ENCODE data around the gene PTPRG. TPM values are rescaled to one million over a fixed set of nuclear protein-coding genes. Genes with fewer than 3 reads are reported as not detected.

The PTPRG gene
- total RNA-seq, 4 donors from 2014 or later: 11.0 to 18.5 (median 14.9) TPM

DNA sequence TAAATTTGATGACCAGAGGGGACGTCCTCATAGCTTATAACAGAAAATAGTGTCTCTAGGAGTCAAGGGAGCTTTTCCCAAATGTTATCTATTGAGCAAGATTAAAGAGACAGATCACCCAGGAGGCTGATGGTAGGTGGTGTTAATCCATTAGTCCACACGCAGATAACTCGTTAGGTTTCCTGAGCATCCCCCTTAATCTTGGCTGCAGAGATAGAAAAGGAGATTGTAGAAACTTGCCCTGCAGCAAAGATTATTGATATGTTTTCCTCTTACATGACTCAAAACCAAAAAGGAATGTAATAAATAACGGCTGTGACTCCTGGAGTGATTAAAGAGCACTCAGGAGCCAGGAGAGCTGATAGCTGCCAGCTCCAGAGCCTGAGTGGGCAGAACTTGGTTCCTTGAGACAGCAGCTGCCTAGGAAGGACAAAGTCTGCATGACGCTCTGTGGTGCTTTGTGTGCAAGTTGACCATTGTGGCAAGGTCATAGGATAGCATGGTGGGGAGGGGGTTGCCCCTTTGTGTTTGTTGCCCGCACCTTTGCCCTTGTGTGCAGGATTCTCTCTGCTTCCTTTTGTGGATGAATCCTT is 234.8 kb downstream of the PTPRG start:
- Histone ChIP-seq H3K4me1 (peaks cover 8% of the 10 kb centered on the region), H3K27ac (no peak overlapping the region), H3K27me3 (no peaks in the 10 kb centered on the region), H3K36me3 (no peaks in the 10 kb centered on the region), H3K9me3 (no peaks in the 10 kb centered on the region), H3K4me3 (no peak overlapping the region)
- 49% methylated on average over 6 of the region's 6 CpGs for WGBS
- no peak for TF ChIP-seq POLR2AphosphoS5 (IDR thresholded peaks at IDR 0.05)
- TF ChIP-seq POLR2A (IDR thresholded peaks at IDR 0.05): no peak
- no peak for DNase-seq (ENCODE audit: low spot score in 2 of 2)

DNA sequence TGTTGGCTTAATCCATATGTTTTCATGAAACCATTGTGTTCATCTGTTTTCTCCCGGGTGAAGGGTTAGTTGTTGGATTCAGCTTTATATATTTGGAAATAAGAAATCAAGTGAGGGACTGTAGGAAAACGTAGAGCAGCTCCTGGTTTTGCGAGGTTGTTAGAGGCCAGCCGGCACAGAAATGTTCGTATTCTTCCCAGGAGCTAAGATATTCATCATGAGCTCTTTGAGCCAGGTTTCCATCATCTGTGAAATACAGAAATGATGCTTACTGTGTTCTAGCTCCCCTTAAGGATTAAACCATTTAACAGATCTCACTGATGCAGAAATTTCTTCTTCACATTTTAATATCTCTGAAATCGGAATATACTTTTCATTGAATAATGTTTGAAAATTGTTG is 235.5 kb downstream of the PTPRG start:
- TF ChIP-seq POLR2A (IDR thresholded peaks at IDR 0.05): no peak
- no peak for TF ChIP-seq EP300 (IDR thresholded peaks at IDR 0.05)
- TF ChIP-seq, protein P1, sequence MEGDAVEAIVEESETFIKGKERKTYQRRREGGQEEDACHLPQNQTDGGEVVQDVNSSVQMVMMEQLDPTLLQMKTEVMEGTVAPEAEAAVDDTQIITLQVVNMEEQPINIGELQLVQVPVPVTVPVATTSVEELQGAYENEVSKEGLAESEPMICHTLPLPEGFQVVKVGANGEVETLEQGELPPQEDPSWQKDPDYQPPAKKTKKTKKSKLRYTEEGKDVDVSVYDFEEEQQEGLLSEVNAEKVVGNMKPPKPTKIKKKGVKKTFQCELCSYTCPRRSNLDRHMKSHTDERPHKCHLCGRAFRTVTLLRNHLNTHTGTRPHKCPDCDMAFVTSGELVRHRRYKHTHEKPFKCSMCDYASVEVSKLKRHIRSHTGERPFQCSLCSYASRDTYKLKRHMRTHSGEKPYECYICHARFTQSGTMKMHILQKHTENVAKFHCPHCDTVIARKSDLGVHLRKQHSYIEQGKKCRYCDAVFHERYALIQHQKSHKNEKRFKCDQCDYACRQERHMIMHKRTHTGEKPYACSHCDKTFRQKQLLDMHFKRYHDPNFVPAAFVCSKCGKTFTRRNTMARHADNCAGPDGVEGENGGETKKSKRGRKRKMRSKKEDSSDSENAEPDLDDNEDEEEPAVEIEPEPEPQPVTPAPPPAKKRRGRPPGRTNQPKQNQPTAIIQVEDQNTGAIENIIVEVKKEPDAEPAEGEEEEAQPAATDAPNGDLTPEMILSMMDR (IDR thresholded peaks at IDR 0.05): no peak
- Histone ChIP-seq H3K27ac (no peak overlapping the region), H3K27me3 (no peaks in the 10 kb centered on the region), H3K4me3 (no peak overlapping the region), H3K36me3 (no peaks in the 10 kb centered on the region), H3K4me1 (peaks cover 8% of the 10 kb centered on the region), H3K9me3 (no peaks in the 10 kb centered on the region)
- 64% methylated on average over 6 of the region's 6 CpGs for WGBS
- no peak for DNase-seq (ENCODE audit: low spot score in 2 of 2)

DNA sequence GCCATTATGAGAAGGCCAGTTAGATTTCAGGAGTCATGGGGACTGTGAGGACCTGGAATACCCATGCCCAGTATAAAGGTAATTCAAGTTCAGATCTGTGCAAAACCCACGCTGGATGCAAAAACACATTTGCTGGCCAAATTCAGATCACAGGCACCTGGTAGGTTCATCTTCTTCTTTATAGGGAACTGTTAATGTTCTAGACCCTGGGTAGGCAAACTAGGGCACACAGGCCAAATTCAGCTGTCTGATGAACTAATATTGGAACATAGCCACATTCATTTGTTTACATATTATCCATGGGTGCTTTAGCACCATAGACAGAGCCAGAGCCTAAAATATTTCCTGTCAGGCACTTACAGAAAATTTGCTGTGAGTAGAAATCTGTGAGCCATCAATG is 241.4 kb downstream of the PTPRG start:
- DNase-seq (ENCODE audit: low spot score in 2 of 2): no peak
- H3K4me1 ChIP-seq: peaks cover 11% of the 10 kb centered on the region
- H3K9me3 ChIP-seq: no peaks in the 10 kb centered on the region
- H3K4me3 ChIP-seq: no peak overlapping the region
- no peaks in the 10 kb centered on the region for H3K27me3 ChIP-seq
- WGBS: 83% methylated on average over 1 of the region's 1 CpG
- H3K36me3 ChIP-seq: no peaks in the 10 kb centered on the region
- TF ChIP-seq POLR2AphosphoS5 (IDR thresholded peaks at IDR 0.05) (no peak), POLR2A (IDR thresholded peaks at IDR 0.05) (no peak), EP300 (IDR thresholded peaks at IDR 0.05) (no peak)
- TF ChIP-seq, protein P1 (IDR thresholded peaks at IDR 0.05): no peak
- H3K27ac ChIP-seq: no peak overlapping the region

DNA sequence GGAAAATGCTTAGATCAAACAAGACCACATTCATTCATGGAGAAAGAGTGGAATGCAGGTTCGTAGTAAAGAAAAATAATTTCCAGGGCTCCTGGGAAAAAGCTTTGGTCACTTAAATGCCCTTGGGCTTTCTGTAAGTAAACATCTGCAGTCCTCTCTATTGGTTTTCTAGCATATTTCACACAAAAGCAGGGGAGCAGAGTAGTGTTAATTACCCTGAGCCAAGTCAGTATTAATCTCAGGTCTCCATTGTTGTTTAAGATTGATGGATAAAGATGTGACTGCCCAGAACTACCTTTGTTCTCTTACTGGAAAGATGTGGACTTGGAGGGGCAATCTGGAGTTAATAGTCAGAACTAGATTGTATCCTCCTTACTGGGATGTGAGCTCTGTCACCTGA is 242.6 kb downstream of the PTPRG start:
- Histone ChIP-seq H3K36me3 (no peaks in the 10 kb centered on the region), H3K4me3 (no peak overlapping the region), H3K9me3 (no peaks in the 10 kb centered on the region), H3K4me1 (peaks cover 23% of the 10 kb centered on the region), H3K27me3 (no peaks in the 10 kb centered on the region), H3K27ac (no peak overlapping the region)
- DNase-seq (ENCODE audit: low spot score in 2 of 2): no peak
- WGBS: 78% methylated on average over 1 of the region's 1 CpG
- no peak for TF ChIP-seq POLR2AphosphoS5 (IDR thresholded peaks at IDR 0.05)
- TF ChIP-seq POLR2A (IDR thresholded peaks at IDR 0.05): no peak
- TF ChIP-seq, protein P1 (IDR thresholded peaks at IDR 0.05): no peak
- TF ChIP-seq EP300 (IDR thresholded peaks at IDR 0.05): no peak

DNA sequence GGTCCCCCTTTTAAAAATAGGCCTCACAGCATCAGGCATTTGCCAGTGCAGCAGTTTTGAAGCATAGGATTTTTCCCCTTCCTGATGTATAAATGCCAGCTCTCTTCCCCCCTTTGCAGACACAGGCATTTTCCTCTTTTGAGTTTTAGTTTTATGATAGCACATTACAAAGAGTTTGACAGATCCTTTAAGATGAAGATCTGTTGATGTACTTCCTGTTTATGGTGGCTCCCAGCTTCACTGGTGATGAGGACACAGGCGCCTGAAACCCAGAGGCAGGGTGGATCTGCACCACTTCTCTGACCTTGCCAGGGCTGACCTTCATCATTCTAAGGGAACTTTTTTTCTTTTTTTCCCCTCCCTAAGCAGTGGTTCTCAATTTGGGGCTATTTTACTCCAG is 243.4 kb downstream of the PTPRG start:
- no peak for DNase-seq (ENCODE audit: low spot score in 2 of 2)
- no peaks in the 10 kb centered on the region for H3K27me3 ChIP-seq
- WGBS: 100% methylated on average over 1 of the region's 1 CpG
- H3K9me3 ChIP-seq: no peaks in the 10 kb centered on the region
- H3K4me1 ChIP-seq: peaks cover 31% of the 10 kb centered on the region
- peak overlapping the region; percentile 48 for H3K27ac ChIP-seq
- H3K36me3 ChIP-seq: no peaks in the 10 kb centered on the region
- TF ChIP-seq, protein P1 (IDR thresholded peaks at IDR 0.05): no peak
- TF ChIP-seq EP300 (IDR thresholded peaks at IDR 0.05): no peak
- TF ChIP-seq POLR2A (IDR thresholded peaks at IDR 0.05): no peak
- no peak for TF ChIP-seq POLR2AphosphoS5 (IDR thresholded peaks at IDR 0.05)
- no peak overlapping the region for H3K4me3 ChIP-seq

Measured in suprapubic skin (tissue), 4 donors.